ENCODE data around the gene CCDC33.
A peak's percentile ranks its signal among the peaks of the same experiment; 100 is the strongest.

Gene CCDC33

GRCh38 chr15:74233373-74233772 is 2.8 kb upstream of the CCDC33 start:
- DNase-seq: no peak

GRCh38 chr15:74233851-74234597 is 2.1 kb upstream of the CCDC33 start:
- no peak for DNase-seq

GRCh38 chr15:74234598-74234875 is 1.6 kb upstream of the CCDC33 start:
- no peak for DNase-seq

- no peak for DNase-seq
Measured at GRCh38 chr15:74239051-74239705, 3.1 kb downstream of the CCDC33 start.

- peak; percentile 84 for DNase-seq
Measured at GRCh38 chr15:74240002-74240568, 4.0 kb downstream of the CCDC33 start.

GRCh38 chr15:74240897-74241614 is 4.9 kb downstream of the CCDC33 start:
- no peak for DNase-seq

GRCh38 chr15:74242441-74243185 is 6.5 kb downstream of the CCDC33 start:
- DNase-seq: no peak

GRCh38 chr15:74243431-74243830 is 7.3 kb downstream of the CCDC33 start:
- no peak for DNase-seq

- DNase-seq: no peak
Measured at GRCh38 chr15:74244822-74245341, 8.8 kb downstream of the CCDC33 start.

- DNase-seq: peak; percentile 54
Measured at GRCh38 chr15:74245342-74245931, 9.3 kb downstream of the CCDC33 start.

GRCh38 chr15:74250266-74250665 is 14.1 kb downstream of the CCDC33 start:
- DNase-seq: no peak

GRCh38 chr15:74251131-74251811 is 15.1 kb downstream of the CCDC33 start:
- DNase-seq: peak; percentile 28

GRCh38 chr15:74252291-74252690 is 16.2 kb downstream of the CCDC33 start:
- DNase-seq: no peak

- DNase-seq: no peak
Measured at GRCh38 chr15:74252721-74253120, 16.6 kb downstream of the CCDC33 start.

- DNase-seq: peak; percentile 32
Measured at GRCh38 chr15:74253211-74253921, 17.2 kb downstream of the CCDC33 start.

GRCh38 chr15:74257105-74257504 is 21.0 kb downstream of the CCDC33 start:
- DNase-seq: no peak

GRCh38 chr15:74257623-74258022 is 21.5 kb downstream of the CCDC33 start:
- DNase-seq: no peak

GRCh38 chr15:74258456-74259291 is 22.5 kb downstream of the CCDC33 start:
- no peak for DNase-seq

- DNase-seq: no peak
Measured at GRCh38 chr15:74259292-74259648, 23.1 kb downstream of the CCDC33 start.
